Measurements from ENCODE around the gene TBX15.
A peak's percentile ranks its signal among the peaks of the same experiment; 100 is the strongest.

The TBX15 gene

DNA sequence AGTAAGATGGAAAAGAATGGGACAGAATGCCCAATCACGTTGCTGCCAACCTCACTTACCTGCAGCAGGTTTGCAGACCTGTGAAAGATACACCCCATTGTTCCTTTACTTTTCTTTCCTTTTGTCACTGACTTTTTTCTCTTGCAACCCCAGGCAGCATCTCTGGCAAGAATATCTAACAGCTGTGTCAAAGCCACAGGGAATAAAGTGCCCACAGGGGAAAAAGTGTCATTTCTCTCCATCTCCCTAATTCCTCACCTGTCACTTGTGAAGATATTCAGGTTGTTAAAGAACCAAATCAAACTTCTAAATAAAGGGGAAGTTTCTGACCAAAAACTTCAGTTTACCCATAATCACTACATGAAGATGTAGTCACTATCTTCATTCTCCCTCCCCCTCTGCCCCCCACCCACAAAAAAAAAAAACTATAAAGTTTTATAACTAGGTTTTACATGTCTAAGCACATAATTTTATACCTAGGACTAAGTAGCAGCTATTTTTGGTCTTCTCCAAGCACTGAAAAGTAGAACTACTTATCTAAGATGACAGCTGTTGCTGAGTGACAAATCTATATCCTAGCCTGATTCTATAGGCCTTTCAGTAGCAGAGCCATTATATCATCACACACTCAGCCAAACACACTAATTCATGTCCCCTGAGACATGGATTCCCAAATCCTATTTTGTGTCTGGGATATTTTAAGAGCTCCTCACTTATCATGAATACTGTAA is 54.9 kb downstream of the TBX15 start:
- no peak for TF ChIP-seq CTCF (IDR thresholded peaks at IDR 0.05; ENCODE audit: extremely low read depth, missing control alignments)
- DNase-seq (ENCODE audit: low spot score): no peak

- TF ChIP-seq CTCF (IDR thresholded peaks at IDR 0.05; ENCODE audit: extremely low read depth, missing control alignments): no peak
- no peak for DNase-seq (ENCODE audit: low spot score)
Observed at GRCh38 chr1:118931876-118932275, 56.3 kb downstream of the TBX15 start.

GRCh38 chr1:118928739-118929554 is 59.2 kb downstream of the TBX15 start:
- peak; percentile 7 for DNase-seq (ENCODE audit: low spot score)
- TF ChIP-seq CTCF (IDR thresholded peaks at IDR 0.05; ENCODE audit: extremely low read depth, missing control alignments): no peak

GRCh38 chr1:118927427-118928187 is 60.5 kb downstream of the TBX15 start:
- TF ChIP-seq CTCF (IDR thresholded peaks at IDR 0.05; ENCODE audit: extremely low read depth, missing control alignments): no peak
- DNase-seq (ENCODE audit: low spot score): no peak

- DNase-seq (ENCODE audit: low spot score): no peak
Observed at GRCh38 chr1:118926261-118926660, 61.9 kb downstream of the TBX15 start.

DNA sequence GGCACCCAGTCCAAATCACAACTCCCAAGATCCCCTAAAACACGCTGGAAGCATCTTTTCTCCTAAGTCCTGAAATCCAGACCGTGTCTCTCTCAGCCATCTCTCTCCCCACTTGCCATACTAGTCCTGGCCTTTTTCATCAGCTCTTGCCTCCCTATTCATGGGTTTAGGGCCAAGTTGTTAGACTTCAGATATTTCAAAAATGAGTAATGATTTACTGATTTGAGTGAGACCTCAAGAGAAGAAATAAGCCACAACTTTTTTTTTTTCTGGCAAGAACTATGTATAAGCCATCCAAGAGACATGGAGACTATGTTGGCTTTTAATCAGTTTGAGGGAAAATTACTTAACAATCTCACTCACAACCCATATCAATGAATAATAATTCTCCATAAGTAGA is 62.5 kb downstream of the TBX15 start:
- DNase-seq (ENCODE audit: low spot score): no peak
- TF ChIP-seq CTCF (IDR thresholded peaks at IDR 0.05; ENCODE audit: extremely low read depth, missing control alignments): no peak

More at GRCh38 chr1:118926261-118926660, 61.9 kb downstream of the TBX15 start:
- TF ChIP-seq CTCF (IDR thresholded peaks at IDR 0.05; ENCODE audit: extremely low read depth, missing control alignments): no peak
